CD14-positive monocyte (primary cell): ENCODE data around the gene GOLGA6L25. TPM values are rescaled to one million over a fixed set of nuclear protein-coding genes. Genes with fewer than 3 reads are reported as not detected.
"Not testable (repeated sequence)": the region's sequence is repeated elsewhere in the genome, so short reads cannot be mapped to it uniquely, and the experiment has no call there.

Experiments used
- DNase-seq, 3 donors: peaks; one replicate each; pipeline ENCODE4 v3.0.0-alpha.2; 2011 to 2022
- H2AFZ ChIP-seq: 2 replicates; pipeline ENCODE4 v1.6.0; 2012; ENCODE audit warnings: mild to moderate bottlenecking, low read depth, low read length, inconsistent platforms; ENCODE audit not compliant: insufficient read depth, poor library complexity, severe bottlenecking
- H3K27ac ChIP-seq, 2 donors: 1 replicate in 1 of 2; 2 replicates in 1 of 2; pipeline ENCODE4 v1.5.1; 2012 to 2013; ENCODE audit warnings: low read length in 2 of 2, control low read depth in 1 of 2, inconsistent platforms in 1 of 2, low read depth in 1 of 2, mild to moderate bottlenecking in 1 of 2
- H3K27me3 ChIP-seq, 2 donors: one replicate each; pipeline versions ENCODE4 v1.6.0 to v1.6.1; 2011 to 2013; ENCODE audit warnings: low read length in 2 of 2; ENCODE audit not compliant: control insufficient read depth in 2 of 2, insufficient read depth in 2 of 2
- H3K36me3 ChIP-seq, 2 donors: replicated peaks in 1 of 2; 1 replicate in 1 of 2; 2 replicates in 1 of 2; pipeline versions ENCODE4 v1.5.1 to v1.6.1; 2012 to 2013; ENCODE audit warnings: low read length in 2 of 2, control low read depth in 1 of 2, inconsistent platforms in 1 of 2, mild to moderate bottlenecking in 1 of 2; ENCODE audit not compliant: insufficient read depth in 2 of 2, control insufficient read depth in 1 of 2
- H3K4me1 ChIP-seq, 2 donors: 1 replicate in 1 of 2; 2 replicates in 1 of 2; pipeline versions ENCODE4 v1.5.1 to v1.6.1; 2012 to 2013; ENCODE audit warnings: low read length in 2 of 2, control low read depth in 1 of 2, inconsistent platforms in 1 of 2, mild to moderate bottlenecking in 1 of 2, moderate library complexity in 1 of 2; ENCODE audit not compliant: insufficient read depth in 2 of 2, control insufficient read depth in 1 of 2
- H3K4me2 ChIP-seq: replicated peaks from 2 replicates; pipeline ENCODE3; 2012; ENCODE audit warnings: low read length, moderate library complexity, mild to moderate bottlenecking; ENCODE audit not compliant: poor library complexity, severe bottlenecking; ENCODE audit errors: extremely low read depth
- H3K4me3 ChIP-seq, 3 experiments: fragments of 200-600 bp in 1 of 3; sonication (generic) in 1 of 3; replicated peaks in 1 of 3; 1 replicate in 2 of 3; 2 replicates in 1 of 3; pipeline ENCODE4 v1.5.1; 2011 to 2013; ENCODE audit warnings: low read length in 3 of 3, mild to moderate bottlenecking in 3 of 3, control low read depth in 2 of 3, low read depth in 2 of 3, inconsistent platforms in 1 of 3, moderate library complexity in 1 of 3
- H3K79me2 ChIP-seq: 2 replicates; pipeline ENCODE4 v1.6.0; 2012; ENCODE audit warnings: mild to moderate bottlenecking, control low read depth, inconsistent platforms, low read length, moderate library complexity; ENCODE audit not compliant: insufficient read depth
- H3K9ac ChIP-seq: 2 replicates; pipeline ENCODE4 v1.6.0; 2017; ENCODE audit warnings: low read length, mild to moderate bottlenecking; ENCODE audit not compliant: insufficient read depth, poor library complexity, severe bottlenecking
- H3K9me3 ChIP-seq, 2 donors: replicated peaks in 1 of 2; 1 replicate in 1 of 2; 2 replicates in 1 of 2; pipeline versions ENCODE4 v1.5.1 to v1.6.1; 2012 to 2013; ENCODE audit warnings: low read length in 2 of 2, control low read depth in 1 of 2; ENCODE audit not compliant: control insufficient read depth in 1 of 2, insufficient read depth in 1 of 2
- H4K20me1 ChIP-seq: 2 replicates; pipeline ENCODE4 v1.6.0; 2012; ENCODE audit warnings: mild to moderate bottlenecking, low read length, control low read depth, moderate library complexity; ENCODE audit not compliant: insufficient read depth
- H3K27ac Mint-ChIP-seq, 7 donors: one replicate each; pipeline ENCODE4 v1.8.0; 2020; ENCODE audit warnings: mild to moderate bottlenecking in 7 of 7, mixed read lengths in 7 of 7, moderate library complexity in 6 of 7, inconsistent platforms in 2 of 7
- H3K27me3 Mint-ChIP-seq, 3 donors: one replicate each; pipeline ENCODE4 v1.8.0; 2021 to 2022; ENCODE audit warnings: low read depth in 3 of 3, mild to moderate bottlenecking in 3 of 3, mixed read lengths in 3 of 3, moderate library complexity in 3 of 3, inconsistent platforms in 1 of 3
- H3K36me3 Mint-ChIP-seq, 2 donors: one replicate each; pipeline ENCODE4 v1.8.0; 2020; ENCODE audit warnings: mixed read lengths in 2 of 2, inconsistent platforms in 1 of 2, mild to moderate bottlenecking in 1 of 2
- H3K4me1 Mint-ChIP-seq: one replicate; pipeline ENCODE4 v1.8.0; 2020; ENCODE audit warnings: mild to moderate bottlenecking, mixed read lengths
- H3K4me3 Mint-ChIP-seq, 2 donors: one replicate each; pipeline ENCODE4 v1.8.0; 2020; ENCODE audit warnings: mild to moderate bottlenecking in 2 of 2, mixed read lengths in 2 of 2, moderate library complexity in 1 of 2
- H3K9me3 Mint-ChIP-seq, 7 donors: one replicate each; pipeline ENCODE4 v1.8.0; 2020 to 2022; ENCODE audit warnings: mixed read lengths in 7 of 7, mild to moderate bottlenecking in 6 of 7, moderate library complexity in 6 of 7, inconsistent platforms in 2 of 7
- WGBS: methylation state at CpG from one replicate; pipeline ENCODE4 v1.1.5; 2013; ENCODE audit warnings: missing lambda C conversion rate; ENCODE audit not compliant: insufficient coverage; 5-methylcytosine and 5-hydroxymethylcytosine counted together
- intact Hi-C, 2 donors: fragments of 100-400 bp; cut with micrococcal nuclease; formaldehyde crosslinking; loops; one replicate each; pipeline versions ENCODE4 v1.15.0 to v1.15.1; 2023
- polyA minus RNA-seq: library from RNA; depleted of rRNA, polyadenylated mRNA; stranded (reverse); fragments of >200 nt; gene quantifications from 2 replicates; pipeline ENCODE4 v1.2.3, GENCODE V29; 2012
- polyA plus RNA-seq, 3 donors: library from polyadenylated mRNA; depleted of rRNA in 1 of 3; unstranded in 2 of 3; stranded (reverse) in 1 of 3; fragments of 300-500 nt in 2 of 3; fragments of >200 nt in 1 of 3; fragmentation: Illumina TruSeq in 2 of 3; gene quantifications; 1 replicate in 2 of 3; 2 replicates in 1 of 3; pipeline ENCODE4 v1.2.3, GENCODE V29; 2012 to 2021
- total RNA-seq, 12 experiments: library from RNA in 1 of 12; stranded (reverse) in 1 of 12; fragments of 120-200 nt in 1 of 12; gene quantifications; one replicate each; pipeline ENCODE4 v1.2.4 and lab custom pipeline; 2013 to 2026; ENCODE audit warnings: mixed read lengths in 6 of 12, inconsistent platforms in 1 of 12

GOLGA6L25 gene
- total RNA-seq (2013), result not detected
- polyA plus RNA-seq, result not detected
- polyA minus RNA-seq, result not detected in 2 replicates
- 0 reads per million in 11 experiments for total RNA-seq (lab: John Stamatoyannopoulos, UW)

- H3K36me3 Mint-ChIP-seq, result not testable (repeated sequence)
Measured at GRCh38 chr15:28553268-28553667, at the start of gene GOLGA6L25. TSS of gene GOLGA6L25 (plus strand) at chr15:28553568. CDS start at chr15:28553629, 61 bp downstream.

GRCh38 chr15:28508217-28508889 is 45.0 kb upstream of the GOLGA6L25 start:
- WGBS, result no CpG with 5 or more reads among the region's 63 CpGs
- H3K27ac ChIP-seq, H3K4me3 Mint-ChIP-seq, H3K4me3 ChIP-seq, H3K9ac ChIP-seq, H3K9me3 Mint-ChIP-seq, H3K27me3 ChIP-seq, H4K20me1 ChIP-seq, DNase-seq, H3K27me3 Mint-ChIP-seq, H3K36me3 Mint-ChIP-seq, H3K36me3 ChIP-seq, H3K9me3 ChIP-seq, H3K4me2 ChIP-seq, intact Hi-C loops, H3K4me1 Mint-ChIP-seq, H3K79me2 ChIP-seq, H3K27ac Mint-ChIP-seq, H2AFZ ChIP-seq, H3K4me1 ChIP-seq: not testable (repeated sequence)

More at GRCh38 chr15:28553268-28553667, at the start of gene GOLGA6L25:
- H3K9me3 ChIP-seq, H3K79me2 ChIP-seq, H3K9me3 Mint-ChIP-seq, H3K27me3 ChIP-seq, H3K4me3 ChIP-seq, H3K27me3 Mint-ChIP-seq, H3K4me1 ChIP-seq, H3K27ac Mint-ChIP-seq, H3K27ac ChIP-seq, H3K36me3 ChIP-seq, H4K20me1 ChIP-seq, H3K4me3 Mint-ChIP-seq, DNase-seq, H3K9ac ChIP-seq, H3K4me1 Mint-ChIP-seq, H2AFZ ChIP-seq, H3K4me2 ChIP-seq, intact Hi-C loops: not testable (repeated sequence)
- no CpG with 5 or more reads among the region's 7 CpGs for WGBS

GRCh38 chr15:28514128-28514527 is 39.2 kb upstream of the GOLGA6L25 start:
- H3K4me2 ChIP-seq, result not testable (repeated sequence)

GRCh38 chr15:28515208-28515607 is 38.2 kb upstream of the GOLGA6L25 start:
- H3K27me3 ChIP-seq, H3K27ac ChIP-seq, intact Hi-C loops, H3K4me1 Mint-ChIP-seq, H3K79me2 ChIP-seq, H3K27me3 Mint-ChIP-seq, H3K4me3 Mint-ChIP-seq, H3K9me3 Mint-ChIP-seq, H3K36me3 Mint-ChIP-seq, H3K36me3 ChIP-seq, DNase-seq, H2AFZ ChIP-seq, H3K9ac ChIP-seq, H3K9me3 ChIP-seq, H3K4me2 ChIP-seq, H3K4me3 ChIP-seq, H4K20me1 ChIP-seq, H3K4me1 ChIP-seq, H3K27ac Mint-ChIP-seq: not testable (repeated sequence)
- WGBS, result no CpG with 5 or more reads among the region's 11 CpGs

More at GRCh38 chr15:28514128-28514527, 39.2 kb upstream of the GOLGA6L25 start:
- H3K4me1 ChIP-seq, intact Hi-C loops, DNase-seq, H3K27me3 Mint-ChIP-seq, H3K36me3 Mint-ChIP-seq, H2AFZ ChIP-seq, H3K4me1 Mint-ChIP-seq, H3K27ac Mint-ChIP-seq, H3K36me3 ChIP-seq, H3K79me2 ChIP-seq, H3K9me3 ChIP-seq, H3K9ac ChIP-seq, H3K4me3 ChIP-seq, H3K27ac ChIP-seq, H4K20me1 ChIP-seq, H3K9me3 Mint-ChIP-seq, H3K27me3 ChIP-seq, H3K4me3 Mint-ChIP-seq: not testable (repeated sequence)
- WGBS, result no CpG with 5 or more reads among the region's 22 CpGs
